Transverse colon (tissue), 4 donors: ENCODE results near the gene MVD.

Experiments
- EP300 ChIP-seq: sonication (generic); formaldehyde crosslinking; IDR thresholded peaks from one replicate; pipeline ENCODE4 v1.6.1; 2017; ENCODE audit warnings: antibody characterized with exemption, low read depth
- POLR2AphosphoS5 ChIP-seq, 3 donors: sonication (generic); formaldehyde crosslinking; IDR thresholded peaks; one replicate each; pipeline ENCODE4 v1.6.1; 2016; ENCODE audit warnings: antibody characterized with exemption in 3 of 3
- TF ChIP-seq, protein P1 (sequence below), 5 experiments: fragments of 200-600 bp in 3 of 5; fragments of 450-650 bp in 2 of 5; sonication (generic) in 3 of 5; IDR thresholded peaks; 1 replicate in 2 of 5; 2 replicates in 3 of 5; pipeline ENCODE4 v1.5.1; 2016 to 2017; ENCODE audit warnings: antibody characterized with exemption in 5 of 5, inconsistent platforms in 3 of 5, mild to moderate bottlenecking in 2 of 5, moderate library complexity in 1 of 5

- TF ChIP-seq, protein P1, sequence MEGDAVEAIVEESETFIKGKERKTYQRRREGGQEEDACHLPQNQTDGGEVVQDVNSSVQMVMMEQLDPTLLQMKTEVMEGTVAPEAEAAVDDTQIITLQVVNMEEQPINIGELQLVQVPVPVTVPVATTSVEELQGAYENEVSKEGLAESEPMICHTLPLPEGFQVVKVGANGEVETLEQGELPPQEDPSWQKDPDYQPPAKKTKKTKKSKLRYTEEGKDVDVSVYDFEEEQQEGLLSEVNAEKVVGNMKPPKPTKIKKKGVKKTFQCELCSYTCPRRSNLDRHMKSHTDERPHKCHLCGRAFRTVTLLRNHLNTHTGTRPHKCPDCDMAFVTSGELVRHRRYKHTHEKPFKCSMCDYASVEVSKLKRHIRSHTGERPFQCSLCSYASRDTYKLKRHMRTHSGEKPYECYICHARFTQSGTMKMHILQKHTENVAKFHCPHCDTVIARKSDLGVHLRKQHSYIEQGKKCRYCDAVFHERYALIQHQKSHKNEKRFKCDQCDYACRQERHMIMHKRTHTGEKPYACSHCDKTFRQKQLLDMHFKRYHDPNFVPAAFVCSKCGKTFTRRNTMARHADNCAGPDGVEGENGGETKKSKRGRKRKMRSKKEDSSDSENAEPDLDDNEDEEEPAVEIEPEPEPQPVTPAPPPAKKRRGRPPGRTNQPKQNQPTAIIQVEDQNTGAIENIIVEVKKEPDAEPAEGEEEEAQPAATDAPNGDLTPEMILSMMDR (IDR thresholded peaks at IDR 0.05) = no peak
- TF ChIP-seq POLR2AphosphoS5 (IDR thresholded peaks at IDR 0.05) (no peak), EP300 (no peak)
Observed at GRCh38 chr16:88684569-88685155, 21.8 kb upstream of the MVD start.
